GM19099 (cell line): ENCODE results near the gene DNAH12.

Experiments used
- POLR2A ChIP-seq: IDR thresholded peaks from 3 replicates; pipeline ENCODE4 v1.6.1; 2011; ENCODE audit warnings: low read depth; ENCODE audit not compliant: insufficient read length; ENCODE audit errors: extremely low read depth

The DNAH12 gene

GRCh38 chr3:57557085-57557537 lies 13.0 kb upstream of the DNAH12 start:
- peak; percentile 43 for TF ChIP-seq POLR2A

GRCh38 chr3:57556459-57557084 lies 12.4 kb upstream of the DNAH12 start:
- TF ChIP-seq POLR2A = no peak

- TF ChIP-seq POLR2A = peak; percentile 95
These were observed 11.8 kb upstream of the DNAH12 start, which contains the start of gene PDE12 for GRCh38 chr3:57555738-57556458. Gene PDE12 (plus strand): TSS chr3:57556274. CDS start chr3:57556380, 106 bp downstream.

- no peak for TF ChIP-seq POLR2A
These were observed 11.2 kb upstream of the DNAH12 start for GRCh38 chr3:57555306-57555705.

- no peak for TF ChIP-seq POLR2A
These were observed 2.5 kb upstream of the DNAH12 start for GRCh38 chr3:57546616-57547015.

GRCh38 chr3:57545636-57546268 lies 1.6 kb upstream of the DNAH12 start:
- no peak for TF ChIP-seq POLR2A

GRCh38 chr3:57538465-57538864 lies 5.7 kb downstream of the DNAH12 start:
- no peak for TF ChIP-seq POLR2A

GRCh38 chr3:57530071-57530608 lies 14.0 kb downstream of the DNAH12 start:
- no peak for TF ChIP-seq POLR2A

- no peak for TF ChIP-seq POLR2A
These were observed 25.7 kb downstream of the DNAH12 start for GRCh38 chr3:57518276-57518915.

- TF ChIP-seq POLR2A = no peak
These were observed 32.0 kb downstream of the DNAH12 start for GRCh38 chr3:57512166-57512565.

- TF ChIP-seq POLR2A = no peak
These were observed 38.2 kb downstream of the DNAH12 start for GRCh38 chr3:57505901-57506300.

GRCh38 chr3:57500506-57500905 lies 43.6 kb downstream of the DNAH12 start:
- TF ChIP-seq POLR2A = no peak

GRCh38 chr3:57497904-57498303 lies 46.2 kb downstream of the DNAH12 start:
- TF ChIP-seq POLR2A = no peak

GRCh38 chr3:57484563-57484962 lies 59.6 kb downstream of the DNAH12 start:
- no peak for TF ChIP-seq POLR2A

GRCh38 chr3:57464801-57465200 lies 79.3 kb downstream of the DNAH12 start:
- no peak for TF ChIP-seq POLR2A

- no peak for TF ChIP-seq POLR2A
These were observed 80.1 kb downstream of the DNAH12 start for GRCh38 chr3:57464011-57464410.
